ENCODE data around the gene HSD17B2.

The HSD17B2 gene

GRCh38 chr16:82070656-82071369 is 35.8 kb downstream of the HSD17B2 start:
- Histone ChIP-seq H3K27ac (ENCODE audit: low read length) (no peak overlapping the region), H2AFZ (ENCODE audit: low read length) (no peak overlapping the region), H3K4me3 (ENCODE audit: low read length) (no peak overlapping the region), H3F3A (ENCODE audit: insufficient read depth, low read length) (no peaks in the 10 kb centered on the region), H3K9me3 (replicated peaks; ENCODE audit: insufficient read depth, low read length) (no peaks in the 10 kb centered on the region), H3K4me1 (ENCODE audit: low read length) (no peaks in the 10 kb centered on the region), H3K9me2 (replicated peaks; ENCODE audit: insufficient read depth, low read length) (no peaks in the 10 kb centered on the region), H3K36me3 (replicated peaks; ENCODE audit: insufficient read depth, low read length) (no peaks in the 10 kb centered on the region), H3K4me2 (ENCODE audit: low read depth, low read length) (no peak overlapping the region), H3K27me3 (replicated peaks; ENCODE audit: insufficient read depth, low read length) (no peaks in the 10 kb centered on the region), H3K9ac (ENCODE audit: low read length) (no peak overlapping the region), H4K20me1 (ENCODE audit: insufficient read depth, low read length) (no peaks in the 10 kb centered on the region), H3K79me2 (ENCODE audit: low read length) (no peaks in the 10 kb centered on the region)
- TF ChIP-seq EZH2 (optimal IDR thresholded peaks at IDR 0.05; ENCODE audit: low read depth, low read length) = no peak
- TF ChIP-seq, protein P1, sequence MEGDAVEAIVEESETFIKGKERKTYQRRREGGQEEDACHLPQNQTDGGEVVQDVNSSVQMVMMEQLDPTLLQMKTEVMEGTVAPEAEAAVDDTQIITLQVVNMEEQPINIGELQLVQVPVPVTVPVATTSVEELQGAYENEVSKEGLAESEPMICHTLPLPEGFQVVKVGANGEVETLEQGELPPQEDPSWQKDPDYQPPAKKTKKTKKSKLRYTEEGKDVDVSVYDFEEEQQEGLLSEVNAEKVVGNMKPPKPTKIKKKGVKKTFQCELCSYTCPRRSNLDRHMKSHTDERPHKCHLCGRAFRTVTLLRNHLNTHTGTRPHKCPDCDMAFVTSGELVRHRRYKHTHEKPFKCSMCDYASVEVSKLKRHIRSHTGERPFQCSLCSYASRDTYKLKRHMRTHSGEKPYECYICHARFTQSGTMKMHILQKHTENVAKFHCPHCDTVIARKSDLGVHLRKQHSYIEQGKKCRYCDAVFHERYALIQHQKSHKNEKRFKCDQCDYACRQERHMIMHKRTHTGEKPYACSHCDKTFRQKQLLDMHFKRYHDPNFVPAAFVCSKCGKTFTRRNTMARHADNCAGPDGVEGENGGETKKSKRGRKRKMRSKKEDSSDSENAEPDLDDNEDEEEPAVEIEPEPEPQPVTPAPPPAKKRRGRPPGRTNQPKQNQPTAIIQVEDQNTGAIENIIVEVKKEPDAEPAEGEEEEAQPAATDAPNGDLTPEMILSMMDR (IDR thresholded peaks at IDR 0.05; ENCODE audit: low read length) = no peak
- no peak for TF ChIP-seq EZH2phosphoT487 (IDR thresholded peaks at IDR 0.05; ENCODE audit: low read length)
- DNase-seq = no peak

- Histone ChIP-seq H3K4me3 (ENCODE audit: low read length) (no peak overlapping the region), H3K79me2 (ENCODE audit: low read length) (no peaks in the 10 kb centered on the region), H4K20me1 (ENCODE audit: insufficient read depth, low read length) (no peaks in the 10 kb centered on the region), H3K27me3 (replicated peaks; ENCODE audit: insufficient read depth, low read length) (no peaks in the 10 kb centered on the region), H3K4me2 (ENCODE audit: low read depth, low read length) (no peak overlapping the region), H3K27ac (ENCODE audit: low read length) (no peak overlapping the region), H2AFZ (ENCODE audit: low read length) (no peak overlapping the region), H3K4me1 (ENCODE audit: low read length) (no peaks in the 10 kb centered on the region), H3K9me3 (replicated peaks; ENCODE audit: insufficient read depth, low read length) (no peaks in the 10 kb centered on the region), H3K9me2 (replicated peaks; ENCODE audit: insufficient read depth, low read length) (no peaks in the 10 kb centered on the region), H3K9ac (ENCODE audit: low read length) (no peak overlapping the region), H3F3A (ENCODE audit: insufficient read depth, low read length) (no peaks in the 10 kb centered on the region), H3K36me3 (replicated peaks; ENCODE audit: insufficient read depth, low read length) (no peaks in the 10 kb centered on the region)
- no peak for DNase-seq
- TF ChIP-seq EZH2phosphoT487 (IDR thresholded peaks at IDR 0.05; ENCODE audit: low read length) = no peak
- TF ChIP-seq, protein P1 (IDR thresholded peaks at IDR 0.05; ENCODE audit: low read length) = no peak
- TF ChIP-seq EZH2 (optimal IDR thresholded peaks at IDR 0.05; ENCODE audit: low read depth, low read length) = no peak
Observed at GRCh38 chr16:82071421-82071820, 36.4 kb downstream of the HSD17B2 start.

DNA sequence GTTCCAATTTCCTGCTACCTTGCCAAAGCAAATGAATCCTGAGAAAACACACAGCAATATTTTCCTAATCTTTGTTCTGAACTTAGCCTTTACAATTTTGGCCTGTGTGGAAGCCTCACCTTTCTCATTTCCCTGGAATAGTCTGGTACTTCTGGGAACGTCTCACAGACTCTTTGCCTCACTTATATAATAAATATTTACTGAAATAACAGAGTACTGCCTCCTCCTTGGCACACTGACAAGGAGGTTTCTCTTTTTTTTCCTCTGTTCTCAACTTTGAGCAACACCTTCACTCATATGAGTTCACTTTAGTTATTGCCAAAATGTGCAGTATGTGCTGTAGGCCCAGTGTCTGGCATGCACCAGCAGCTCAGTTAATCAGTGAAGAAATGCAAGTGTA is 37.3 kb downstream of the HSD17B2 start:
- Histone ChIP-seq H3K27ac (ENCODE audit: low read length) (no peak overlapping the region), H3K9me3 (replicated peaks; ENCODE audit: insufficient read depth, low read length) (no peaks in the 10 kb centered on the region), H3K4me2 (ENCODE audit: low read depth, low read length) (no peak overlapping the region), H3K9me2 (replicated peaks; ENCODE audit: insufficient read depth, low read length) (no peaks in the 10 kb centered on the region), H3K4me1 (ENCODE audit: low read length) (no peaks in the 10 kb centered on the region), H3K4me3 (ENCODE audit: low read length) (no peak overlapping the region), H3F3A (ENCODE audit: insufficient read depth, low read length) (no peaks in the 10 kb centered on the region), H3K79me2 (ENCODE audit: low read length) (no peaks in the 10 kb centered on the region), H2AFZ (ENCODE audit: low read length) (no peak overlapping the region), H3K9ac (ENCODE audit: low read length) (no peak overlapping the region), H4K20me1 (ENCODE audit: insufficient read depth, low read length) (no peaks in the 10 kb centered on the region), H3K36me3 (replicated peaks; ENCODE audit: insufficient read depth, low read length) (no peaks in the 10 kb centered on the region), H3K27me3 (replicated peaks; ENCODE audit: insufficient read depth, low read length) (no peaks in the 10 kb centered on the region)
- DNase-seq = no peak
- TF ChIP-seq, protein P1 (IDR thresholded peaks at IDR 0.05; ENCODE audit: low read length) = no peak
- TF ChIP-seq EZH2phosphoT487 (IDR thresholded peaks at IDR 0.05; ENCODE audit: low read length) = no peak
- no peak for TF ChIP-seq EZH2 (optimal IDR thresholded peaks at IDR 0.05; ENCODE audit: low read depth, low read length)

Measured in MM.1S (cell line).